ENCODE measurements around the gene THAP6. TPM values are rescaled to one million over a fixed set of nuclear protein-coding genes. Genes with fewer than 3 reads are reported as not detected.

Gene THAP6
- polyA plus RNA-seq, 2 of the 4 experiments (the other 2 are of a cell fraction) = 9.4 to 19.1 TPM

- TF ChIP-seq MAX (IDR thresholded peaks at IDR 0.05) = no peak
- no peak for TF ChIP-seq SREBF2 (IDR thresholded peaks at IDR 0.05)
- no peak for TF ChIP-seq CBX2 (IDR thresholded peaks at IDR 0.05; ENCODE audit: borderline replicate concordance, low read depth)
- no peak for TF ChIP-seq CHD4 (IDR thresholded peaks at IDR 0.05; ENCODE audit: borderline replicate concordance)
- TF ChIP-seq POLR2A (IDR thresholded peaks at IDR 0.05; ENCODE audit: low read length) = no peak
- no peak for TF ChIP-seq TFCP2L1 (CRISPR knock-in tag; IDR thresholded peaks at IDR 0.05)
- TF ChIP-seq RFX5 (IDR thresholded peaks at IDR 0.05) = no peak
- no peak for TF ChIP-seq ESRRA (IDR thresholded peaks at IDR 0.05; ENCODE audit: borderline replicate concordance, low read length)
- TF ChIP-seq ZSCAN20 (CRISPR knock-in tag; IDR thresholded peaks at IDR 0.05) = no peak
- no peak for TF ChIP-seq FOSB (CRISPR knock-in tag; IDR thresholded peaks at IDR 0.05)
- TF ChIP-seq RNF2 (IDR thresholded peaks at IDR 0.05; ENCODE audit: borderline replicate concordance, low read depth) = no peak
- no peak for TF ChIP-seq ZNF302 (CRISPR knock-in tag; IDR thresholded peaks at IDR 0.05)
- TF ChIP-seq RCOR1 (IDR thresholded peaks at IDR 0.05; ENCODE audit: low read depth, low read length) = no peak
- no peak for TF ChIP-seq FOSL2 (IDR thresholded peaks at IDR 0.05)
- no peak for TF ChIP-seq FOSL2 (CRISPR knock-in tag; IDR thresholded peaks at IDR 0.05)
- TF ChIP-seq MYC (IDR thresholded peaks at IDR 0.05; ENCODE audit: borderline replicate concordance, low read length) = no peak
- TF ChIP-seq REST (IDR thresholded peaks at IDR 0.05) = no peak
- TF ChIP-seq KDM1A (IDR thresholded peaks at IDR 0.05; ENCODE audit: low read depth) = no peak
- no peak for TF ChIP-seq MAZ (IDR thresholded peaks at IDR 0.05; ENCODE audit: borderline replicate concordance, low read depth, low read length)
- FAIRE-seq (no peak), ATAC-seq (no peak), DNase-seq (ENCODE audit: low read depth in 1 of 2, low spot score in 1 of 2) (no peak)
- H3K4me2 ChIP-seq = no peak overlapping the region
- no peaks in the 10 kb centered on the region for H3K4me1 ChIP-seq
- H3K9me3 ChIP-seq = no peaks in the 10 kb centered on the region
- ChIA-PET CTCF (no interaction called here), POLR2A (no interaction called here)
- 80% methylated on average over 11 of the region's 11 CpGs for WGBS (ENCODE audit: missing lambda C conversion rate)
- H3K27ac ChIP-seq = no peak overlapping the region
- H3K4me3 ChIP-seq = no peak overlapping the region
Observed at GRCh38 chr4:75564023-75564422, 49.8 kb downstream of the THAP6 start.

- ATAC-seq = no peak
- Histone ChIP-seq H3K27ac (no peak overlapping the region), H3K4me3 (no peak overlapping the region), H3K4me1 (no peaks in the 10 kb centered on the region), H3K4me2 (no peak overlapping the region), H3K9me3 (no peaks in the 10 kb centered on the region)
- TF ChIP-seq REST (IDR thresholded peaks at IDR 0.05) = no peak
- DNase-seq (ENCODE audit: low read depth in 1 of 2, low spot score in 1 of 2) = no peak
- FAIRE-seq = no peak
- POLR2A ChIA-PET = no interaction called here
- CTCF ChIA-PET = no interaction called here
Observed at GRCh38 chr4:75565481-75565880, 51.2 kb downstream of the THAP6 start.

Measured in A549 (cell line).